SU-DHL-6 (cell line): Measurements from ENCODE around the gene PKN2.

ENCODE experiments used
- H2AFZ ChIP-seq: fragments of 200-600 bp; sonication (generic); 2 replicates; pipeline ENCODE4 v1.6.1; 2014; ENCODE audit warnings: low read depth, mild to moderate bottlenecking, moderate library complexity, mixed read lengths, antibody characterized with exemption, low read length; ENCODE audit not compliant: severe bottlenecking
- H3F3A ChIP-seq: fragments of 200-600 bp; shearing (Covaris generic); 2 replicates; pipeline ENCODE4 v1.6.0; 2016; ENCODE audit warnings: antibody characterized with exemption, mild to moderate bottlenecking; ENCODE audit not compliant: insufficient read depth
- H3K27ac ChIP-seq: fragments of 200-600 bp; sonication (generic); 2 replicates; pipeline ENCODE4 v1.5.1; 2016; ENCODE audit warnings: low read depth, mild to moderate bottlenecking, low read length, moderate library complexity, mixed read lengths
- H3K27me3 ChIP-seq: fragments of 200-600 bp; sonication (generic), shearing (Covaris generic); 2 replicates; pipeline ENCODE4 v1.6.0; 2014; ENCODE audit warnings: mild to moderate bottlenecking, low read length
- H3K36me3 ChIP-seq: fragments of 200-600 bp; sonication (generic); 2 replicates; pipeline ENCODE4 v1.6.1; 2014; ENCODE audit warnings: mild to moderate bottlenecking, low read length, mixed read lengths
- H3K4me2 ChIP-seq: fragments of 300-600, 200-600 bp; shearing (Covaris generic), sonication (generic); 2 replicates; pipeline ENCODE4 v1.6.0; 2014; ENCODE audit warnings: low read length, low read depth, mild to moderate bottlenecking; ENCODE audit not compliant: poor library complexity, severe bottlenecking
- H3K4me3 ChIP-seq: fragments of 200-600 bp; sonication (generic); 2 replicates; pipeline ENCODE4 v1.5.1; 2014; ENCODE audit warnings: antibody characterized with exemption, low read length, mild to moderate bottlenecking, mixed read lengths; ENCODE audit not compliant: insufficient read depth, poor library complexity, severe bottlenecking
- H3K79me2 ChIP-seq: fragments of 200-600 bp; sonication (generic); 2 replicates; pipeline ENCODE4 v1.6.1; 2014; ENCODE audit warnings: mild to moderate bottlenecking, low read length, moderate library complexity; ENCODE audit not compliant: insufficient read depth
- H3K9ac ChIP-seq: fragments of 200-600 bp; sonication (generic); 2 replicates; pipeline ENCODE4 v1.7.0; 2014; ENCODE audit warnings: mild to moderate bottlenecking, low read length
- H3K9me2 ChIP-seq: fragments of 200-600 bp; sonication (generic); replicated peaks from 2 replicates; pipeline ENCODE4 v1.6.1; 2014; ENCODE audit warnings: low read length; ENCODE audit not compliant: insufficient read depth
- H3K9me3 ChIP-seq: fragments of 200-600 bp; sonication (generic); 2 replicates; pipeline ENCODE4 v1.6.1; 2014; ENCODE audit warnings: low read length, mixed read lengths; ENCODE audit not compliant: insufficient read depth
- H4K20me1 ChIP-seq: fragments of 200-600 bp; sonication (generic); 2 replicates; pipeline ENCODE4 v1.6.1; 2014; ENCODE audit warnings: low read depth, mild to moderate bottlenecking, antibody characterized with exemption, low read length, moderate library complexity, mixed read lengths
- CTCF ChIP-seq: fragments of 200-600 bp; sonication (generic); IDR thresholded peaks from one replicate; pipeline ENCODE4 v1.5.1; 2017; ENCODE audit warnings: antibody characterized with exemption, mild to moderate bottlenecking, low read length, moderate library complexity; ENCODE audit not compliant: insufficient read depth, poor library complexity, severe bottlenecking
- EZH2phosphoT487 ChIP-seq: fragments of 200-600 bp; sonication (generic), shearing (Covaris generic); conservative IDR thresholded peaks from 2 replicates; pipeline ENCODE4 v1.6.1; 2018; ENCODE audit warnings: mild to moderate bottlenecking, antibody characterized with exemption, low read length, moderate library complexity, mixed read lengths

The PKN2 gene

GRCh38 chr1:88746916-88747315 lies 62.8 kb downstream of the PKN2 start:
- Histone ChIP-seq H3K4me3 (no peak overlapping the region), H3K9me2 (no peaks in the 10 kb centered on the region), H3K4me2 (no peak overlapping the region), H2AFZ (no peak overlapping the region), H3K27me3 (no peaks in the 10 kb centered on the region), H3K9me3 (no peaks in the 10 kb centered on the region), H4K20me1 (no peaks in the 10 kb centered on the region), H3K9ac (no peak overlapping the region), H3K27ac (no peak overlapping the region), H3F3A (peaks cover 3% of the 10 kb centered on the region), H3K36me3 (peaks cover 10% of the 10 kb centered on the region; the same call in 1 of the 2 replicates), H3K79me2 (no peaks in the 10 kb centered on the region)
- TF ChIP-seq EZH2phosphoT487: no peak
- TF ChIP-seq CTCF: no peak

- Histone ChIP-seq H2AFZ (no peak overlapping the region), H3K4me2 (no peak overlapping the region), H3K9me3 (no peaks in the 10 kb centered on the region), H4K20me1 (no peaks in the 10 kb centered on the region), H3K27me3 (no peaks in the 10 kb centered on the region), H3F3A (no peaks in the 10 kb centered on the region; the same call in 1 of the 2 replicates), H3K79me2 (no peaks in the 10 kb centered on the region; the same call in 1 of the 2 replicates), H3K9ac (no peak overlapping the region), H3K4me3 (no peak overlapping the region), H3K27ac (no peak overlapping the region), H3K9me2 (no peaks in the 10 kb centered on the region), H3K36me3 (no peaks in the 10 kb centered on the region)
- no peak for TF ChIP-seq CTCF
- TF ChIP-seq EZH2phosphoT487: no peak
These were observed 67.6 kb downstream of the PKN2 start for GRCh38 chr1:88751714-88752113.

- Histone ChIP-seq H4K20me1 (no peaks in the 10 kb centered on the region), H3K27ac (no peak overlapping the region), H3K79me2 (no peaks in the 10 kb centered on the region; the same call in 1 of the 2 replicates), H3K9ac (no peak overlapping the region), H3K9me3 (no peaks in the 10 kb centered on the region), H3K9me2 (no peaks in the 10 kb centered on the region), H3K4me3 (no peak overlapping the region), H3K36me3 (peaks cover 6% of the 10 kb centered on the region; the same call in 1 of the 2 replicates), H3K27me3 (no peaks in the 10 kb centered on the region), H3F3A (no peaks in the 10 kb centered on the region), H2AFZ (no peak overlapping the region), H3K4me2 (no peak overlapping the region)
- TF ChIP-seq EZH2phosphoT487 (no peak), CTCF (no peak)
These were observed 69.4 kb downstream of the PKN2 start for GRCh38 chr1:88753506-88753905.
